RWPE2 (cell line): Measurements from ENCODE around the gene VPS26B.
A peak's percentile ranks its signal among the peaks of the same experiment; 100 is the strongest.

Experiments
- ATAC-seq: fragments of 200-7000 bp; cut with Tn5 transposase; 3 replicates; pipeline ENCODE4 v1.9.1; 2021; ENCODE audit warnings: low read depth
- DNase-seq: peaks from one replicate; pipeline ENCODE4 v3.0.0-alpha.2; 2020; ENCODE audit warnings: low spot score
- H3K27ac ChIP-seq: fragments of 450-650 bp; 2 replicates; pipeline ENCODE4 v1.5.1; 2017; ENCODE audit warnings: mild to moderate bottlenecking; ENCODE audit not compliant: poor library complexity, severe bottlenecking
- H3K27me3 ChIP-seq: fragments of 250-450 bp; sonication (Bioruptor Pico); 2 replicates; pipeline ENCODE4 v1.5.1; 2021; ENCODE audit warnings: mild to moderate bottlenecking, moderate library complexity; ENCODE audit not compliant: insufficient read depth, poor library complexity, severe bottlenecking
- H3K36me3 ChIP-seq: fragments of 250-450 bp; sonication (Bioruptor Pico); 2 replicates; pipeline ENCODE4 v1.5.1; 2020; ENCODE audit warnings: low read depth, mild to moderate bottlenecking, moderate library complexity
- H3K4me1 ChIP-seq: fragments of 250-450 bp; sonication (Bioruptor Pico); 2 replicates; pipeline ENCODE4 v1.5.1; 2021; ENCODE audit warnings: mild to moderate bottlenecking, moderate library complexity; ENCODE audit not compliant: insufficient read depth, poor library complexity, severe bottlenecking
- H3K4me3 ChIP-seq: fragments of 250-450 bp; sonication (Bioruptor Pico); 2 replicates; pipeline ENCODE4 v1.5.1; 2021; ENCODE audit warnings: mild to moderate bottlenecking, moderate library complexity; ENCODE audit not compliant: severe bottlenecking
- H3K9me3 ChIP-seq: fragments of 250-450 bp; sonication (Bioruptor Pico); 2 replicates; pipeline ENCODE4 v1.5.1; 2021; ENCODE audit warnings: mild to moderate bottlenecking, moderate library complexity; ENCODE audit not compliant: severe bottlenecking
- TF ChIP-seq, protein P1 (sequence below): fragments of 450-650 bp; IDR thresholded peaks from one replicate; pipeline ENCODE4 v1.5.1; 2017; ENCODE audit warnings: mild to moderate bottlenecking, moderate library complexity; ENCODE audit not compliant: poor library complexity, severe bottlenecking

Gene VPS26B

DNA sequence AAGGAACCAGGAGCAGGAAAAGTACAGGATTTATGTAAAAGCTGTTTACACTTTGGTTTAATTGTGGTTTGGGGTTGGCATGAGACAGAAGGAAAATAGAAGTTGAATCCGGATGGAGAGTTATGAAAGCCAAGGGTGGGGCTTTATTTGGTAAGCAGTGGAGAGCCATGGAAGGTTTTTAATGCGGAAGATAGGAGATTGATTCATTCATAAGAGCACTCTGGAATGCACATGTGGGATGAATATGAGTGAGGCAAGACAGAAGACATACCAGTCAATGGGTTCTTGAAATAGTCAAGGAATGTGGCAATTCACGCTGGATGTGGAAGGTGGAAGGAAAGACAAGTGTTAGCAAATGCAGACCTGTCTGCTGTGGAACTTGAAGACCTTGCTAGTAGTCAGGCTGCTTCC is 42.4 kb downstream of the VPS26B start:
- peaks cover 18% of the 10 kb centered on the region for H3K4me1 ChIP-seq
- no peak for DNase-seq

DNA sequence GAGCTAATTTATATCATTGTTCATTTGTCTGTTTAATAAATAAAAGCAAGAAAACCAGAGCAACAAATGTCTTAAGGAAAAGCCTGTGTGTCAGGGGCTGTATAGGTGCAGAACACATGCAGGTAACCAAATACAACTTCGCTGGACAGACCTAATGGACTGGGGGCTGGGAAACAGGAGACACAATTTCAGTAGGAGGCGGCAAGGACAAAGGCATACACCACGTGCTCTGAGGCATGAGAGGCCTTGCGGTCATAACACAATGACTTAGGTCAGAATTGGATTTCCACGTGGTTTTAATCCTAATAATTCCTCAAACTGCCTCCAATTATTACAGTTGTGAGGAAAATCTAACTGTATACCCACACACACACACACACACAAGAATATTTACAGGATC is 43.0 kb downstream of the VPS26B start:
- H3K4me3 ChIP-seq: no peak overlapping the region
- H3K27ac ChIP-seq: peak overlapping the region; percentile 75
- no peak for ATAC-seq

More for the DNA sequence above, 42.4 kb downstream of the VPS26B start:
- ATAC-seq: peak; percentile 96
- Histone ChIP-seq H3K36me3 (peaks cover 18% of the 10 kb centered on the region), H3K27ac (peak overlapping the region; percentile 75), H3K9me3 (no peaks in the 10 kb centered on the region), H3K4me3 (no peak overlapping the region), H3K27me3 (no peaks in the 10 kb centered on the region)
- TF ChIP-seq, protein P1, sequence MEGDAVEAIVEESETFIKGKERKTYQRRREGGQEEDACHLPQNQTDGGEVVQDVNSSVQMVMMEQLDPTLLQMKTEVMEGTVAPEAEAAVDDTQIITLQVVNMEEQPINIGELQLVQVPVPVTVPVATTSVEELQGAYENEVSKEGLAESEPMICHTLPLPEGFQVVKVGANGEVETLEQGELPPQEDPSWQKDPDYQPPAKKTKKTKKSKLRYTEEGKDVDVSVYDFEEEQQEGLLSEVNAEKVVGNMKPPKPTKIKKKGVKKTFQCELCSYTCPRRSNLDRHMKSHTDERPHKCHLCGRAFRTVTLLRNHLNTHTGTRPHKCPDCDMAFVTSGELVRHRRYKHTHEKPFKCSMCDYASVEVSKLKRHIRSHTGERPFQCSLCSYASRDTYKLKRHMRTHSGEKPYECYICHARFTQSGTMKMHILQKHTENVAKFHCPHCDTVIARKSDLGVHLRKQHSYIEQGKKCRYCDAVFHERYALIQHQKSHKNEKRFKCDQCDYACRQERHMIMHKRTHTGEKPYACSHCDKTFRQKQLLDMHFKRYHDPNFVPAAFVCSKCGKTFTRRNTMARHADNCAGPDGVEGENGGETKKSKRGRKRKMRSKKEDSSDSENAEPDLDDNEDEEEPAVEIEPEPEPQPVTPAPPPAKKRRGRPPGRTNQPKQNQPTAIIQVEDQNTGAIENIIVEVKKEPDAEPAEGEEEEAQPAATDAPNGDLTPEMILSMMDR: no peak

GRCh38 chr11:134267966-134268365 is 43.5 kb downstream of the VPS26B start:
- no peak overlapping the region for H3K4me3 ChIP-seq
- peaks cover 9% of the 10 kb centered on the region for H3K36me3 ChIP-seq
- no peaks in the 10 kb centered on the region for H3K9me3 ChIP-seq
- DNase-seq: no peak
- ATAC-seq: no peak
- peak overlapping the region; percentile 75 for H3K27ac ChIP-seq
- H3K27me3 ChIP-seq: no peaks in the 10 kb centered on the region
- peaks cover 18% of the 10 kb centered on the region for H3K4me1 ChIP-seq
- TF ChIP-seq, protein P1: no peak

More for the DNA sequence above, 43.0 kb downstream of the VPS26B start:
- no peak for DNase-seq
- Histone ChIP-seq H3K4me1 (peaks cover 18% of the 10 kb centered on the region), H3K9me3 (no peaks in the 10 kb centered on the region), H3K36me3 (peaks cover 13% of the 10 kb centered on the region), H3K27me3 (no peaks in the 10 kb centered on the region)
- TF ChIP-seq, protein P1: no peak

- Histone ChIP-seq H3K27ac (no peak overlapping the region), H3K9me3 (no peaks in the 10 kb centered on the region), H3K27me3 (peaks cover 21% of the 10 kb centered on the region), H3K4me1 (peaks cover 18% of the 10 kb centered on the region), H3K4me3 (no peak overlapping the region), H3K36me3 (no peaks in the 10 kb centered on the region)
- DNase-seq (no peak), ATAC-seq (no peak)
- TF ChIP-seq, protein P1: no peak
These were observed 45.8 kb downstream of the VPS26B start for GRCh38 chr11:134270250-134270714.

GRCh38 chr11:134271978-134272377 is 47.5 kb downstream of the VPS26B start:
- Histone ChIP-seq H3K4me3 (no peak overlapping the region), H3K9me3 (no peaks in the 10 kb centered on the region), H3K36me3 (no peaks in the 10 kb centered on the region), H3K27ac (no peak overlapping the region), H3K27me3 (peaks cover 38% of the 10 kb centered on the region), H3K4me1 (peaks cover 11% of the 10 kb centered on the region)
- DNase-seq (no peak), ATAC-seq (no peak)
- TF ChIP-seq, protein P1: no peak
